GM21528 (cell line): ENCODE data around the gene NAA38.
"Not testable (repeated sequence)": the region's sequence is repeated elsewhere in the genome, so short reads cannot be mapped to it uniquely, and the experiment has no call there.

Experiments
- ATAC-seq: cut with Tn5 transposase; IDR thresholded peaks from one replicate; pipeline ENCODE4 v1.9.1; 2021; ENCODE audit warnings: mild to moderate bottlenecking, moderate library complexity; ENCODE audit not compliant: unreplicated experiment, low FRiP score

The NAA38 gene

GRCh38 chr17:7831233-7831632 lies 26.1 kb downstream of the NAA38 start:
- no peak for ATAC-seq

- no peak for ATAC-seq
Observed at GRCh38 chr17:7830616-7831015, 26.7 kb downstream of the NAA38 start.

GRCh38 chr17:7825206-7825990 lies 32.0 kb downstream of the NAA38 start:
- ATAC-seq: no peak

GRCh38 chr17:7824021-7824924 lies 33.1 kb downstream of the NAA38 start:
- ATAC-seq: no peak

- ATAC-seq: no peak
Observed at GRCh38 chr17:7823581-7824001, 33.8 kb downstream of the NAA38 start.

GRCh38 chr17:7822126-7822525 lies 35.2 kb downstream of the NAA38 start:
- ATAC-seq: no peak

- no peak for ATAC-seq
Observed at GRCh38 chr17:7820231-7820630, 37.1 kb downstream of the NAA38 start.

GRCh38 chr17:7818746-7819645 lies 38.4 kb downstream of the NAA38 start:
- no peak for ATAC-seq

GRCh38 chr17:7818026-7818425 lies 39.3 kb downstream of the NAA38 start:
- ATAC-seq: no peak

GRCh38 chr17:7817643-7817964 lies 39.8 kb downstream of the NAA38 start:
- no peak for ATAC-seq

GRCh38 chr17:7816926-7817642 lies 40.3 kb downstream of the NAA38 start:
- ATAC-seq: no peak

GRCh38 chr17:7814969-7815368 lies 42.4 kb downstream of the NAA38 start:
- ATAC-seq: no peak

GRCh38 chr17:7811251-7811650 lies 46.1 kb downstream of the NAA38 start:
- no peak for ATAC-seq

GRCh38 chr17:7809791-7810343 lies 47.5 kb downstream of the NAA38 start:
- ATAC-seq: not testable (repeated sequence)

- ATAC-seq: no peak
Observed at GRCh38 chr17:7809086-7809790, 48.1 kb downstream of the NAA38 start.

- ATAC-seq: no peak
Observed at GRCh38 chr17:7807206-7807605, 50.2 kb downstream of the NAA38 start.
